SH-SY5Y (cell line): ENCODE measurements around the gene BBS9.

ENCODE experiments used
- GATA2 ChIP-seq: IDR thresholded peaks from 2 replicates; pipeline ENCODE4 v1.6.1; 2011; ENCODE audit warnings: mild to moderate bottlenecking, low read depth, low read length
- GATA3 ChIP-seq: IDR thresholded peaks from 2 replicates; pipeline ENCODE4 v1.6.1; 2011; ENCODE audit warnings: low read depth, mild to moderate bottlenecking, low read length, moderate library complexity

GRCh38 chr7:33463131-33463530 is 333.8 kb downstream of the BBS9 start:
- TF ChIP-seq GATA2, result no peak
- TF ChIP-seq GATA3, result no peak
